K562 (cell line): ENCODE data around the gene FAM50A. TPM values are rescaled to one million over a fixed set of nuclear protein-coding genes. Genes with fewer than 3 reads are reported as not detected.

ENCODE experiments used
- CHD7 ChIP-seq: fragments of 200-600 bp; sonication (generic); IDR thresholded peaks from one replicate; pipeline ENCODE4 v1.6.1; 2012; ENCODE audit warnings: mild to moderate bottlenecking, low read depth, low read length, inconsistent platforms
- NRF1 ChIP-seq, 2 experiments: fragments of 450-650 bp; IDR thresholded peaks in 1 of 2; conservative IDR thresholded peaks in 1 of 2; 2 replicates each; pipeline ENCODE4 v1.6.1; 2014; ENCODE audit warnings: mild to moderate bottlenecking in 2 of 2
- TAL1 ChIP-seq: fragments of 450-650 bp; IDR thresholded peaks from 2 replicates; pipeline ENCODE4 v1.6.1; 2016; ENCODE audit warnings: mild to moderate bottlenecking
- ZBTB11 ChIP-seq, 3 experiments: fragments of 200-800 bp in 1 of 3; fragments of 250-450 bp in 1 of 3; fragments of 450-650 bp in 1 of 3; sonication (Bioruptor Pico) in 1 of 3; sonication (Bioruptor generic) in 1 of 3; formaldehyde crosslinking in 1 of 3; IDR thresholded peaks; 2 replicates each; pipeline versions ENCODE4 v1.6.1 to v1.8.0; 2016 to 2022; ENCODE audit warnings: mild to moderate bottlenecking in 2 of 3, missing genetic modification characterization in 2 of 3, missing compliant biosample characterization in 1 of 3, moderate library complexity in 1 of 3
- ZNF3 ChIP-seq: fragments of 250-450 bp; sonication (Bioruptor Pico); IDR thresholded peaks from 2 replicates; pipeline ENCODE4 v1.5.0; 2021; ENCODE audit warnings: mild to moderate bottlenecking, moderate library complexity
- polyA plus RNA-seq, 8 experiments: library from polyadenylated mRNA; depleted of rRNA in 4 of 8; stranded (reverse) in 5 of 8; unstranded in 3 of 8; fragments of >200 nt; fragmentation: Nextera tagmentation in 2 of 8; fragmentation: Illumina TruSeq in 1 of 8; extraction: Ambion mirVana in 2 of 8; extraction: Trizol in 1 of 8; gene quantifications; 2 replicates each; pipeline versions ENCODE4 v1.2.1 to v1.2.3, GENCODE V29; 2011 to 2014; ENCODE audit warnings: inconsistent platforms in 1 of 8, missing spikeins in 1 of 8
- total RNA-seq, 7 experiments: library from RNA; depleted of rRNA in 6 of 7; stranded (reverse); fragments of >200 nt in 6 of 7; fragmentation: Illumina TruSeq in 2 of 7; extraction: Trizol in 2 of 7; gene quantifications; 2 replicates each; pipeline versions ENCODE4 v1.2.1 to v1.2.3, GENCODE V29; 2011 to 2021; ENCODE audit warnings: low replicate concordance in 1 of 7

FAM50A gene
- total and polyA plus RNA-seq, 9 of the 15 experiments (the other 6 are each of a cell fraction or from before 2014, with no cell fraction given) = 4.4 to 114 (median 67.3) TPM

GRCh38 chrX:154397888-154398667 is 45.9 kb upstream of the FAM50A start, which contains the start of gene RPL10 (continued):
- TF ChIP-seq CHD7 = peak; percentile 23
- no peak for TF ChIP-seq ZNF3 (CRISPR knock-in tag)
- no peak for TF ChIP-seq ZBTB11 (CRISPR knock-in tag; IDR thresholded peaks at IDR 0.05)
- TF ChIP-seq NRF1 (conservative IDR thresholded peaks at IDR 0.05 in 1 of 2, IDR thresholded peaks at IDR 0.05 in 1 of 2) = peak; percentile 98
- no peak for TF ChIP-seq TAL1
